Caco-2 (cell line): ENCODE measurements around the gene CCDC77. TPM values are rescaled to one million over a fixed set of nuclear protein-coding genes. Genes with fewer than 3 reads are reported as not detected.

Source experiments
- BruUV-seq: library from RNA; stranded (reverse); fragments of 400-500 nt; replicated peaks from 2 replicates; lab custom pipeline; 2021; lab: Mats Ljungman, UMichigan
- CTCF ChIA-PET: fragments of 300-600 bp; sonication (Branson Sonifier 250); formaldehyde crosslinking; loops from one replicate; lab custom pipeline; 2022; ENCODE audit warnings: antibody characterized with exemption; lab: Charles Lee
- POLR2A ChIA-PET: fragments of 300-600 bp; sonication (Branson Sonifier 250); formaldehyde crosslinking; loops from one replicate; lab custom pipeline; 2022; ENCODE audit warnings: antibody characterized with exemption; lab: Charles Lee
- DNase-seq, 2 experiments: peaks; one replicate each; pipeline versions ENCODE4 v3.0.0 to v3.0.0-alpha.2; 2020 to 2022
- H3K27me3 ChIP-seq: replicated peaks from 2 replicates; pipeline ENCODE4 v1.6.0; 2011; ENCODE audit warnings: low read length; ENCODE audit not compliant: control insufficient read depth, insufficient read depth
- H3K36me3 ChIP-seq: 2 replicates; pipeline ENCODE4 v1.5.1; 2011; ENCODE audit warnings: low read length; ENCODE audit not compliant: control insufficient read depth, insufficient read depth
- H3K4me1 ChIP-seq: fragments of 250-450 bp; sonication (Bioruptor Pico); 2 replicates; pipeline ENCODE4 v1.5.1; 2020; ENCODE audit warnings: mild to moderate bottlenecking
- H3K4me3 ChIP-seq: 2 replicates; pipeline ENCODE4 v1.5.1; 2011; ENCODE audit warnings: low read depth, mild to moderate bottlenecking, control low read depth, low read length
- H3K9me3 ChIP-seq: fragments of 250-450 bp; sonication (Bioruptor Pico); 2 replicates; pipeline ENCODE4 v1.5.1; 2020; ENCODE audit warnings: mild to moderate bottlenecking, moderate library complexity
- H3K27ac Mint-ChIP-seq: one replicate; pipeline ENCODE4 v1.8.0; 2022; ENCODE audit warnings: mixed read lengths; ENCODE audit not compliant: unreplicated experiment
- H3K27me3 Mint-ChIP-seq: one replicate; pipeline ENCODE4 v1.8.0; 2022; ENCODE audit warnings: mixed read lengths; ENCODE audit not compliant: insufficient read depth, unreplicated experiment
- H3K36me3 Mint-ChIP-seq: one replicate; pipeline ENCODE4 v1.8.0; 2022; ENCODE audit warnings: mild to moderate bottlenecking, mixed read lengths; ENCODE audit not compliant: insufficient read depth, unreplicated experiment
- H3K4me1 Mint-ChIP-seq: one replicate; pipeline ENCODE4 v1.8.0; 2022; ENCODE audit warnings: low read depth, mixed read lengths; ENCODE audit not compliant: unreplicated experiment
- H3K4me3 Mint-ChIP-seq: one replicate; pipeline ENCODE4 v1.8.0; 2022; ENCODE audit warnings: mild to moderate bottlenecking, moderate library complexity, mixed read lengths; ENCODE audit not compliant: unreplicated experiment
- H3K9me3 Mint-ChIP-seq: one replicate; pipeline ENCODE4 v1.8.0; 2022; ENCODE audit warnings: mixed read lengths; ENCODE audit not compliant: unreplicated experiment
- CTCF ChIP-seq, 2 experiments: fragments of 200-600 bp in 1 of 2; IDR thresholded peaks; 1 replicate in 1 of 2; 2 replicates in 1 of 2; pipeline versions ENCODE4 v1.5.1 to v1.8.0; 2011 to 2022; ENCODE audit warnings: antibody characterized with exemption in 1 of 2, control low read depth in 1 of 2, inconsistent platforms in 1 of 2, low read depth in 1 of 2, low read length in 1 of 2, mild to moderate bottlenecking in 1 of 2, moderate library complexity in 1 of 2; ENCODE audit not compliant: insufficient read depth in 1 of 2, severe bottlenecking in 1 of 2, unreplicated experiment in 1 of 2
- intact Hi-C: fragments of 100-400 bp; cut with micrococcal nuclease; formaldehyde crosslinking; loops from one replicate; pipeline ENCODE4 v1.10.0; 2022; ENCODE audit not compliant: unreplicated experiment
- total RNA-seq: library from RNA; stranded (reverse); gene quantifications from 2 replicates; pipeline ENCODE4 v1.2.3, GENCODE V29; 2022

CCDC77 gene
- total RNA-seq, 1 experiment from 2014 or later = 33.0 TPM

DNA sequence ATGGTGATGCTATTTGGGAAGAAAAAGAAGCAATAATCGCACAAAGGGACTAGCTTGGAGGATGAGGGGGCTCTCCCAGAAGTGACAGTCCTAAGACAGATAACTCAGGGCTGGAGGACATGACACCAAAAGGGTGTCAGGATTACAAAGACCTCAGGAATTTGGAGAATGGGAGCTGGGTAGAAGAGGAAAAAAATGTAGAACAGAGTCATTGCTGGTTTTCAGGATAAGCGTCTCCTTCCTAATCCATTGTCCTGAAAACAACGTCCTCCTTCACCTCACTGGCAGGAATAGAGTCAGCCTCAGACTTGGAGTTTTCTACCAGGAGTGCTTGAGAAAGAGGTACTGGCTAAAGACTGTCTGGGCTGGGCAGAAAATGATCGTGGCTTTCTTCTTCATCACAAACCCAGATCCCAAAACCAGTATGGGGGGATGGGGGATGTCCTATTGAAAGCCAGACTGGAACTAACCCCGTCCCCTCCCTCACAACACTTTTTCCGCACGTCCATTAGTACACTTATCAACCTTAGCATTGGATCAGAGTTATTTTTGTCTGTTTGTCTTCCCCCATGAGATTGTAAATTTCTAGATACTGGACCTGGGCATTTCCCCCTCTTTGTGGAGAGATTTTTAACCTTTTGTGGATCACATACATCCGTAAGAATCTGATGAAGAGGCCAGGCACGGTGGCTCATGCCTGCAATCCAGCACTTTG lies 72.6 kb downstream of the CCDC77 start:
- Histone ChIP-seq H3K27me3 (no peaks in the 10 kb centered on the region), H3K9me3 (no peaks in the 10 kb centered on the region), H3K4me3 (no peak overlapping the region), H3K36me3 (no peaks in the 10 kb centered on the region), H3K4me1 (peaks cover 16% of the 10 kb centered on the region)
- no peak for DNase-seq
- TSS peak; percentile 10 for BruUV-seq
- ChIA-PET POLR2A (no interaction called here), CTCF (interaction anchor here (1.6 kb wide), 1 partner anchor 24 kb away, joined by 7 read pairs; no protein-coding TSS in a partner anchor)
- no peak for TF ChIP-seq CTCF (IDR thresholded peaks at IDR 0.05; ENCODE audit: insufficient read depth in 1 of 2, low read depth in 1 of 2, low read length in 1 of 2, severe bottlenecking in 1 of 2, unreplicated experiment in 1 of 2)
- Mint-ChIP-seq H3K27ac (peak overlapping the region; percentile 3), H3K36me3 (peaks cover 13% of the 10 kb centered on the region), H3K4me1 (peaks cover 21% of the 10 kb centered on the region), H3K27me3 (no peaks in the 10 kb centered on the region), H3K9me3 (no peaks in the 10 kb centered on the region), H3K4me3 (no peak overlapping the region)
- intact Hi-C loops = no loop called here

- TF ChIP-seq CTCF (IDR thresholded peaks at IDR 0.05; ENCODE audit: insufficient read depth in 1 of 2, low read depth in 1 of 2, low read length in 1 of 2, severe bottlenecking in 1 of 2, unreplicated experiment in 1 of 2) = no peak
- Histone ChIP-seq H3K4me3 (no peak overlapping the region), H3K9me3 (no peaks in the 10 kb centered on the region), H3K27me3 (no peaks in the 10 kb centered on the region), H3K36me3 (no peaks in the 10 kb centered on the region), H3K4me1 (peaks cover 16% of the 10 kb centered on the region)
- intact Hi-C loops = no loop called here
- Mint-ChIP-seq H3K4me3 (no peak overlapping the region), H3K4me1 (peaks cover 21% of the 10 kb centered on the region), H3K36me3 (peaks cover 13% of the 10 kb centered on the region), H3K27ac (peak overlapping the region; percentile 28), H3K9me3 (no peaks in the 10 kb centered on the region), H3K27me3 (no peaks in the 10 kb centered on the region)
- ChIA-PET CTCF (no interaction called here), POLR2A (no interaction called here)
- no TSS peak for BruUV-seq
- no peak for DNase-seq
Measured at GRCh38 chr12:475286-475685, 73.8 kb downstream of the CCDC77 start.

GRCh38 chr12:479161-479560 lies 77.7 kb downstream of the CCDC77 start:
- ChIA-PET CTCF (no interaction called here), POLR2A (no interaction called here)
- no peak for TF ChIP-seq CTCF (IDR thresholded peaks at IDR 0.05; ENCODE audit: insufficient read depth in 1 of 2, low read depth in 1 of 2, low read length in 1 of 2, severe bottlenecking in 1 of 2, unreplicated experiment in 1 of 2)
- H3K27ac Mint-ChIP-seq = peak overlapping the region; percentile 10
- intact Hi-C loops = no loop called here
- peak in 1 of 2 experiments; percentile 17 for DNase-seq
- Histone ChIP-seq H3K4me1 (peaks cover 4% of the 10 kb centered on the region), H3K36me3 (no peaks in the 10 kb centered on the region), H3K4me3 (no peak overlapping the region), H3K27me3 (no peaks in the 10 kb centered on the region), H3K9me3 (no peaks in the 10 kb centered on the region)
- peaks cover 8% of the 10 kb centered on the region for H3K36me3 Mint-ChIP-seq
- no TSS peak for BruUV-seq
- H3K9me3 Mint-ChIP-seq = no peaks in the 10 kb centered on the region
- H3K27me3 Mint-ChIP-seq = no peaks in the 10 kb centered on the region
- peaks cover 9% of the 10 kb centered on the region for H3K4me1 Mint-ChIP-seq
- H3K4me3 Mint-ChIP-seq = no peak overlapping the region
